Measurements from ENCODE around the gene TTLL3. TPM values are rescaled to one million over a fixed set of nuclear protein-coding genes. Genes with fewer than 3 reads are reported as not detected.

Gene TTLL3
- total RNA-seq, 1 donor from 2014 or later, result 29.8 TPM

- H3K27ac Mint-ChIP-seq (ENCODE audit: unreplicated experiment), result no peak overlapping the region
- H3K9ac ChIP-seq (ENCODE audit: low read length), result no peak overlapping the region
- no peak for FAIRE-seq
These were observed 48.1 kb upstream of the TTLL3 start for GRCh38 chr3:9761919-9762318.

GRCh38 chr3:9762871-9763270 lies 47.2 kb upstream of the TTLL3 start:
- no peak overlapping the region for H3K4me3 ChIP-seq (ENCODE audit: insufficient read depth, low read depth, low read length)
- no peak overlapping the region for H2AFZ ChIP-seq (ENCODE audit: low read depth, low read length)
- Mint-ChIP-seq H3K4me1 (ENCODE audit: low read depth, unreplicated experiment) (no peaks in the 10 kb centered on the region), H3K9me3 (ENCODE audit: unreplicated experiment) (no peaks in the 10 kb centered on the region), H3K36me3 (ENCODE audit: low read depth, unreplicated experiment) (peaks cover 31% of the 10 kb centered on the region), H3K27me3 (ENCODE audit: low read depth, unreplicated experiment) (no peaks in the 10 kb centered on the region), H3K27ac (ENCODE audit: unreplicated experiment) (no peak overlapping the region), H3K4me3 (ENCODE audit: unreplicated experiment) (no peak overlapping the region)
- no peaks in the 10 kb centered on the region for H3K27me3 ChIP-seq (ENCODE audit: insufficient read depth, low read length)
- H4K20me1 ChIP-seq (ENCODE audit: insufficient read depth, low read length), result peaks cover 4% of the 10 kb centered on the region
- no peaks in the 10 kb centered on the region for H3K9me3 ChIP-seq (ENCODE audit: insufficient read depth, low read depth, low read length)
- no peaks in the 10 kb centered on the region for H3K79me2 ChIP-seq (ENCODE audit: insufficient read depth, low read length)
- H3K27ac ChIP-seq (ENCODE audit: low read depth, low read length), result no peak overlapping the region
- no peak for FAIRE-seq
- no peak overlapping the region for H3K9ac ChIP-seq (ENCODE audit: low read length)
- no peak overlapping the region for H3K4me2 ChIP-seq (ENCODE audit: low read length)
- DNase-seq (ENCODE audit: low read depth), result no peak
- TF ChIP-seq CTCF (IDR thresholded peaks at IDR 0.05; ENCODE audit: insufficient read depth, low read depth, low read length) (no peak), EZH2 (IDR thresholded peaks at IDR 0.05; ENCODE audit: insufficient read depth, low read length) (no peak)
- H3K36me3 ChIP-seq (ENCODE audit: insufficient read depth, low read length), result no peaks in the 10 kb centered on the region
- no peaks in the 10 kb centered on the region for H3K4me1 ChIP-seq (ENCODE audit: insufficient read depth, low read length)

More at GRCh38 chr3:9761919-9762318, 48.1 kb upstream of the TTLL3 start:
- H3K27me3 Mint-ChIP-seq (ENCODE audit: low read depth, unreplicated experiment), result no peaks in the 10 kb centered on the region
- no peak overlapping the region for H3K4me2 ChIP-seq (ENCODE audit: low read length)
- no peak overlapping the region for H3K27ac ChIP-seq (ENCODE audit: low read depth, low read length)
- TF ChIP-seq EZH2 (IDR thresholded peaks at IDR 0.05; ENCODE audit: insufficient read depth, low read length) (no peak), CTCF (IDR thresholded peaks at IDR 0.05; ENCODE audit: insufficient read depth, low read depth, low read length) (no peak)
- peaks cover 31% of the 10 kb centered on the region for H3K36me3 Mint-ChIP-seq (ENCODE audit: low read depth, unreplicated experiment)
- no peak overlapping the region for H3K4me3 Mint-ChIP-seq (ENCODE audit: unreplicated experiment)
- H2AFZ ChIP-seq (ENCODE audit: low read depth, low read length), result no peak overlapping the region
- H4K20me1 ChIP-seq (ENCODE audit: insufficient read depth, low read length), result peaks cover 2% of the 10 kb centered on the region
- H3K4me1 Mint-ChIP-seq (ENCODE audit: low read depth, unreplicated experiment), result no peaks in the 10 kb centered on the region
- no peaks in the 10 kb centered on the region for H3K79me2 ChIP-seq (ENCODE audit: insufficient read depth, low read length)
- H3K9me3 ChIP-seq (ENCODE audit: insufficient read depth, low read depth, low read length), result no peaks in the 10 kb centered on the region
- H3K4me1 ChIP-seq (ENCODE audit: insufficient read depth, low read length), result no peaks in the 10 kb centered on the region
- H3K9me3 Mint-ChIP-seq (ENCODE audit: unreplicated experiment), result no peaks in the 10 kb centered on the region
- H3K4me3 ChIP-seq (ENCODE audit: insufficient read depth, low read depth, low read length), result no peak overlapping the region
- peaks cover 2% of the 10 kb centered on the region for H3K36me3 ChIP-seq (ENCODE audit: insufficient read depth, low read length)
- DNase-seq (ENCODE audit: low read depth), result no peak
- no peaks in the 10 kb centered on the region for H3K27me3 ChIP-seq (ENCODE audit: insufficient read depth, low read length)

DNA sequence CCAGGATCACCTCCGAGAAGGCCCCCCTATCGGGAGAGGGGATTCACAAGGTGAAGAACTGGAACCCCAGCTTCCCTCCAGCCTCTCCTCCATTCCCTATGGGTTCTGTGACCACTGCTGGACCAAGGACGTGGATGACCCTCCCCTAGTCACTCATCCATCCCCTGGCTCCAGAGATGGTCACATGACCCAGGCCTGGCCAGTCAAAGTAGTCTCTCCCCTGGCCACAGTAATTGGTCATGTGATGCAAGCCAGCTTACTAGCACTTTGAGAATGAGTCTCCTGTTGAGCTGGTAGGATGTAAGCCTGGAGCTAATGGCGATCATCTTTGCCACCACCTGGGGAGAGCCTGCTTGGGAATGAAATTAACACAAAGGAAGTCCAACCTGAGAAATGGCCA lies 44.2 kb upstream of the TTLL3 start:
- Histone ChIP-seq H3K4me1 (ENCODE audit: insufficient read depth, low read length) (peaks cover 7% of the 10 kb centered on the region), H4K20me1 (ENCODE audit: insufficient read depth, low read length) (peaks cover 11% of the 10 kb centered on the region), H3K9me3 (ENCODE audit: insufficient read depth, low read depth, low read length) (no peaks in the 10 kb centered on the region), H3K79me2 (ENCODE audit: insufficient read depth, low read length) (peaks cover 6% of the 10 kb centered on the region), H3K27ac (ENCODE audit: low read depth, low read length) (no peak overlapping the region), H3K27me3 (ENCODE audit: insufficient read depth, low read length) (no peaks in the 10 kb centered on the region), H2AFZ (ENCODE audit: low read depth, low read length) (no peak overlapping the region), H3K4me3 (ENCODE audit: insufficient read depth, low read depth, low read length) (no peak overlapping the region), H3K9ac (ENCODE audit: low read length) (no peak overlapping the region), H3K4me2 (ENCODE audit: low read length) (no peak overlapping the region), H3K36me3 (ENCODE audit: insufficient read depth, low read length) (no peaks in the 10 kb centered on the region)
- Mint-ChIP-seq H3K27me3 (ENCODE audit: low read depth, unreplicated experiment) (peaks cover 7% of the 10 kb centered on the region), H3K4me1 (ENCODE audit: low read depth, unreplicated experiment) (peaks cover 6% of the 10 kb centered on the region), H3K9me3 (ENCODE audit: unreplicated experiment) (no peaks in the 10 kb centered on the region), H3K27ac (ENCODE audit: unreplicated experiment) (no peak overlapping the region), H3K36me3 (ENCODE audit: low read depth, unreplicated experiment) (peaks cover 15% of the 10 kb centered on the region), H3K4me3 (ENCODE audit: unreplicated experiment) (no peak overlapping the region)
- TF ChIP-seq CTCF (IDR thresholded peaks at IDR 0.05; ENCODE audit: insufficient read depth, low read depth, low read length) (no peak), EZH2 (IDR thresholded peaks at IDR 0.05; ENCODE audit: insufficient read depth, low read length) (no peak)
- DNase-seq (ENCODE audit: low read depth) (no peak), FAIRE-seq (no peak)

All from astrocyte (in vitro differentiated cells and primary cell).